Fibroblast of skin of back (primary cell): ENCODE data around the gene NRG3.
"Not testable (repeated sequence)": the region's sequence is repeated elsewhere in the genome, so short reads cannot be mapped to it uniquely, and the experiment has no call there.

Experiments used
- DNase-seq: peaks from one replicate; pipeline ENCODE4 v3.0.0-alpha.2; 2013

The NRG3 gene

GRCh38 chr10:81961451-81962184 is 86.6 kb downstream of the NRG3 start:
- no peak for DNase-seq

- DNase-seq = peak; percentile 86
Observed at GRCh38 chr10:81963606-81964005, 88.6 kb downstream of the NRG3 start.

DNA sequence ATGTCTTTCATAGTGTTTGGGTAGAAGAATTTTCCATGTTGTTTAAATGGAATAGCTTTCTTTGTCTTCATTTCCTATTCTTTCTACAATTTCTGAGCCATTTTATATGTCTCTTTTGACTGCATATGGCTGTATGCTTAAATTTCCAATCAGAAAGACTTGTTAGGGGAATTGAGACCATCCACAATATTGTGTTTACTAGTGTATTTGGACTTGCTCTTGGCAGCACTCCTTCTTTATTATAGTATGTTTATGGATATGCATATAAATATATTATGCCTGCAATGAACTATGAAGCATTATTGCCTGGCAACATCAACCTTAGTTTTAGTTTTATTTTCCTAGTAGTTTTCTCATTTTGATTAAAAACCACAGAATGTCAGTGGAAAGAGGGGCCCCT is 92.7 kb downstream of the NRG3 start:
- no peak for DNase-seq

GRCh38 chr10:81969136-81969535 is 94.1 kb downstream of the NRG3 start:
- no peak for DNase-seq

DNA sequence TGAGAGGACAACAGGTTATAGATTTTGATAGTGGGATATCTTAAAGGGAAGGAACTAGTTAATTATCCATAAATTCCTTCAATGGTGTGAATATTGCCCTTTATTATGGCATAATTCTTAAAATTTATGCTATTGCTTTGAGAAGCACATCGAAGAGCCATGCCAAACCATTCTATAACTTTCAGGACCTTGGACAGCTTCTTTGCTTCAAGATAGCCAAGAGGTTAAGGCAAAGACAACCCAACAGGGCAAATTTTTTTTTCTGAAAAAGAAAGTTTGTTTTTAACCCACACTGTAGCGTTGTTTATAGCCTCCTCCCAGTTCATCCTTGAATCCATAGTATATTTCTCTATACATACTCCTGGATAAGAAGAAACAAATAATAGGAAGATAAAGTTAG is 103.2 kb downstream of the NRG3 start:
- DNase-seq = peak; percentile 54

GRCh38 chr10:81981724-81982123 is 106.7 kb downstream of the NRG3 start:
- DNase-seq = no peak

- DNase-seq = no peak
Observed at GRCh38 chr10:81984428-81984827, 109.4 kb downstream of the NRG3 start.

GRCh38 chr10:81995254-81995653 is 120.3 kb downstream of the NRG3 start:
- no peak for DNase-seq

- peak; percentile 5 for DNase-seq
Observed at GRCh38 chr10:81996927-81997326, 121.9 kb downstream of the NRG3 start.

GRCh38 chr10:82020999-82021398 is 146.0 kb downstream of the NRG3 start:
- no peak for DNase-seq

GRCh38 chr10:82027711-82028110 is 152.7 kb downstream of the NRG3 start:
- DNase-seq = no peak

- no peak for DNase-seq
Observed at GRCh38 chr10:82037076-82037475, 162.1 kb downstream of the NRG3 start.

GRCh38 chr10:82038587-82038986 is 163.6 kb downstream of the NRG3 start:
- DNase-seq = no peak

DNA sequence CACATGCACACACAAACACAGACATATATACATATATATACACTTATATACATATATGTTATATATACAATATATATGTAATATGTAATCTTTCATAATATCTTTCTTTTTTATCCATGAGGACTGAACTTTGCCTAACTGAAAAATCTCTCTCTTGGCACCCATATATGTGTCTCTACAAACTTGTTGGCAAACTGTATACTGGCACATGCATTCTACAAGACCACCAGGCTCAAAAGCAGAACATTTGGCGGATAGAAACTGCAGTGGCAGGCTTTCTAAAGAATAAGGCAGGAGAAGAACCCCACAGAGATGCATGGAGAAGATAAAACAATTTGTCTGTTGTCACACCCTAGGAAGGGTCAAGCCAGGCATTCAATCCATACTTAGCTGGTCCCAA is 165.3 kb downstream of the NRG3 start:
- no peak for DNase-seq

DNA sequence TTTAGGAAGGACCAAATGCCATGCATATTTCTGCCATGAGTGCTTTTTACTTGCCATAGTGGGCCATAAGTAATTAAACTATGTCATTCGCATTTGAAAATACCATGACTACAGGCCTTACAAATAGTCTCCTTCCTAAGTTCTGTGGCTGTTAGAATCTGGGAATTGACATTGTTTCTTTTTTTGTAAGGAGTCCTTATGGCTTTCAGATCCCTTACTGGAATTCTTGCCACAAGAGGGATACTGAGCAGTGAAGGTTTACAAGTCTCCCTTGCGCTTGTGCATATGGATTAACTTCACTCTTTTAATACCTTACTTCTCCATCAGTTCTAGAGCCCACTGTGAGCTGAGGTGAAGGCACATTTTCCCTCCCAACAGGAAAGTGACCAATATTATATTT is 166.0 kb downstream of the NRG3 start:
- DNase-seq = peak; percentile 6

DNA sequence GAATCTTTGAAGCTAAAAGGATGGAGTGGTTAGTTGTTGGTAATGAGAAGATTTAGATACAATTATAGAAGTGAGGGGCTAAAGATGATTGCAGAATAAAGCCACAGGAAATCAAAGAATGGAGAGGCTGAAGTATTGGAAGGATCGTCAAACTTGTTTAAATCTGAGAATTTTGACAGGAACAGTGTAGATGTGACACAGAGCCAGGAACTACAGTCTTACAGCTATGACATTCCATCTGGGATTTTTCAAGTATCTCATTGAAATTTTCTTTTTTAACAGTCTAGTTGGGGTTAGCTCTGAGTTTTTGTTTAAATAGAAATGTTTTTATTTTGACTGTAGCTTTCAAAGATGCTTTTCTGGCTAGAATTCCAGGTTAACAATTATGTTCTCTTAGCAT is 181.4 kb downstream of the NRG3 start:
- DNase-seq = no peak

- DNase-seq = not testable (repeated sequence)
Observed at GRCh38 chr10:82067192-82067591, 192.2 kb downstream of the NRG3 start.

- DNase-seq = peak; percentile 1
Observed at GRCh38 chr10:82068501-82068900, 193.5 kb downstream of the NRG3 start.

GRCh38 chr10:82071231-82071630 is 196.2 kb downstream of the NRG3 start:
- no peak for DNase-seq

GRCh38 chr10:82072124-82072523 is 197.1 kb downstream of the NRG3 start:
- no peak for DNase-seq

GRCh38 chr10:82075605-82076004 is 200.6 kb downstream of the NRG3 start:
- DNase-seq = no peak

GRCh38 chr10:82084496-82084895 is 209.5 kb downstream of the NRG3 start:
- DNase-seq = no peak

DNA sequence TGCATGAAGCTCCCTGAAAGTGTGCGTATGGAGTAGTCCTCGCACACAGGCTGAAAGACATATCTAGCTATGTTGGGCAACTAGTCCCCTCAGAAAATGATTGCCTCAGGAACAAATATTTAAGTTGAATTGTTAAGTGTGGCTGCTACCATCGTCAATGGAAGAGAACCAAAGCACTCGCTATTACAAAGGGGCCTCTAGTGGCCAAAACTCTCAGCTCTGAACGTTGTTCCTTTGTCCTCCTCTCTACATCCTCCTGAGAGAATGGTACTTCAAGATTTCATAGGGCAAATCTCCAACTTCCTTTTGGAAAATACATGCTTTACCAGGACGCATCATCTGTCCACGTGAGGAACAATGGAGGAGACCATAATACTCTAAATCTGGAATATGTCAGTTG is 209.9 kb downstream of the NRG3 start:
- DNase-seq = no peak

DNA sequence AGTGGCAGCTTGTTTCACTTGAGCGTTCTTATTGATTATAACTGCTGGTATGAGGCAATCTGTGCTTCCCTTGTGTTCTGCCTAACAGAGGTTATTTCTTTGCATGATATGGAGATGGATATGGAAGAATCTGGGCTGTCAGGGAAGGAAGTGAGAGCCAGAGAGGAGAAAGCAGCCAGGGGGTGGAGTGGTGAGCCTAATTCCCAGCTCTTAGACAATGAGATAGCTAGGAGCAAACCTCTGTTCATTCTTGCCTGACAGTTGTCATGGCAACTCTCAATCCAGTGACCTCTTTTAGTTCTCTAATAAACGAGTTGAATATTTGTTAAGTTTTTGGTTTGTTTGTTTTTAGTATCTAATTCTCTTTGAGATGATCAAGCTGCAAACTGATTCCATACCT is 214.3 kb downstream of the NRG3 start:
- DNase-seq = no peak

DNA sequence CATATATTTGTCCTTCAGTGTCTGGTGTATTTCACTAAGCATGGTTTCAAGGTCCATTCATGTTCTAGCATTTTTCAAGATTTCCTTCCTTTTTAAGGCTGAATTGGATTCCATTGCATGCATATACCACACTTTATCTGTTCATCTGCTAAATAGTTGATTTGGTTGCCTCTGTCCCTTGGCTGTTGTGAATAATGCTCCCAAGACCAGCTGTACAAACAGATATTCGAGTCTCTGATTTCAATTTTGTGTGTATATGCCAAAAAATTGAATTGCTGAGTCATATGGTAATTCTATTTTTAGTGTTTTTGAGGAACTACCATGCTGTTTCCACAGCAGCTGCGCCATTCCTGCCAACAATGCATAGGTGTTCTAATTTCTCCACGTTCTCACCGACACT is 216.4 kb downstream of the NRG3 start:
- peak; percentile 3 for DNase-seq
